GDM1 (cell line): ENCODE data around the gene EPHA3.

Source experiments
- DNase-seq: peaks from one replicate; lab custom pipeline; 2025; lab: John Stamatoyannopoulos, UW

EPHA3 gene

GRCh38 chr3:89145995-89146394, 38.6 kb downstream of the EPHA3 start:
- no peak for DNase-seq

- DNase-seq: no peak
Observed at GRCh38 chr3:89154416-89154815, 47.0 kb downstream of the EPHA3 start.

GRCh38 chr3:89155811-89156210, 48.4 kb downstream of the EPHA3 start:
- DNase-seq: no peak

GRCh38 chr3:89157575-89157974, 50.2 kb downstream of the EPHA3 start:
- DNase-seq: no peak

GRCh38 chr3:89159605-89160004, 52.2 kb downstream of the EPHA3 start:
- DNase-seq: no peak

- DNase-seq: no peak
Observed at GRCh38 chr3:89164774-89165173, 57.4 kb downstream of the EPHA3 start.

- DNase-seq: no peak
Observed at GRCh38 chr3:89165636-89166263, 58.3 kb downstream of the EPHA3 start.

- DNase-seq: no peak
Observed at GRCh38 chr3:89171687-89172545, 64.5 kb downstream of the EPHA3 start.

- DNase-seq: no peak
Observed at GRCh38 chr3:89173546-89173945, 66.1 kb downstream of the EPHA3 start.

GRCh38 chr3:89179355-89180001, 72.1 kb downstream of the EPHA3 start:
- no peak for DNase-seq

GRCh38 chr3:89180334-89180733, 72.9 kb downstream of the EPHA3 start:
- no peak for DNase-seq

- no peak for DNase-seq
Observed at GRCh38 chr3:89182056-89182455, 74.6 kb downstream of the EPHA3 start.

- no peak for DNase-seq
Observed at GRCh38 chr3:89184151-89184995, 77.0 kb downstream of the EPHA3 start.

- no peak for DNase-seq
Observed at GRCh38 chr3:89186456-89186855, 79.0 kb downstream of the EPHA3 start.

- DNase-seq: no peak
Observed at GRCh38 chr3:89198591-89198990, 91.2 kb downstream of the EPHA3 start.

- no peak for DNase-seq
Observed at GRCh38 chr3:89212619-89213018, 105.2 kb downstream of the EPHA3 start.

- DNase-seq: no peak
Observed at GRCh38 chr3:89216016-89216739, 108.8 kb downstream of the EPHA3 start.

GRCh38 chr3:89217148-89217685, 109.8 kb downstream of the EPHA3 start:
- DNase-seq: no peak

- DNase-seq: no peak
Observed at GRCh38 chr3:89221924-89222323, 114.5 kb downstream of the EPHA3 start.

- no peak for DNase-seq
Observed at GRCh38 chr3:89223188-89223587, 115.8 kb downstream of the EPHA3 start.

- DNase-seq: no peak
Observed at GRCh38 chr3:89227218-89227617, 119.8 kb downstream of the EPHA3 start.
